ENCODE results near the gene CGB5.

GRCh38 chr19:49085020-49085867 lies 41.6 kb downstream of the CGB5 start, which contains the start of gene SNRNP70:
- TF ChIP-seq TAF1 (IDR thresholded peaks at IDR 0.05; ENCODE audit: low read depth, low read length) (peak; percentile 97), POLR2AphosphoS5 (IDR thresholded peaks at IDR 0.05; ENCODE audit: low read depth, low read length) (peak; percentile 95), POLR2A (IDR thresholded peaks at IDR 0.05; ENCODE audit: low read depth, low read length) (peak; percentile 95), SPI1 (IDR thresholded peaks at IDR 0.05; ENCODE audit: low read depth, low read length) (0 out of 2 replicates have a peak, but pooled peaks have one; percentile 9)

All from GM12891 (cell line).